Smooth muscle cell (in vitro differentiated cells): ENCODE results near the gene ATAD3A. TPM values are rescaled to one million over a fixed set of nuclear protein-coding genes. Genes with fewer than 3 reads are reported as not detected.

ENCODE experiments used
- DNase-seq: peaks from one replicate; lab custom pipeline; 2025; ENCODE audit not compliant: unreplicated experiment; lab: John Stamatoyannopoulos, UW
- H2AFZ ChIP-seq: fragments of 200-600 bp; sonication (generic); 2 replicates; pipeline ENCODE4 v1.6.0; 2016; ENCODE audit warnings: antibody characterized with exemption, low read depth, mild to moderate bottlenecking
- H3F3A ChIP-seq: fragments of 200-600 bp; sonication (generic); 2 replicates; pipeline ENCODE4 v1.6.0; 2017; ENCODE audit warnings: antibody characterized with exemption, low read depth
- H3K27ac ChIP-seq: fragments of 200-600 bp; sonication (generic); 2 replicates; pipeline ENCODE4 v1.5.1; 2016; ENCODE audit warnings: low read depth, mild to moderate bottlenecking
- H3K27me3 ChIP-seq: fragments of 200-600 bp; sonication (generic); 2 replicates; pipeline ENCODE4 v1.6.1; 2016; ENCODE audit warnings: low read depth, mild to moderate bottlenecking
- H3K36me3 ChIP-seq: fragments of 200-600 bp; sonication (generic); 2 replicates; pipeline ENCODE4 v1.5.1; 2016; ENCODE audit warnings: low read depth
- H3K4me1 ChIP-seq: fragments of 200-600 bp; sonication (generic); 2 replicates; pipeline ENCODE4 v1.5.1; 2016; ENCODE audit warnings: low read depth
- H3K4me2 ChIP-seq: fragments of 200-600 bp; sonication (generic); 2 replicates; pipeline ENCODE4 v1.6.0; 2016; ENCODE audit warnings: mild to moderate bottlenecking
- H3K4me3 ChIP-seq: fragments of 200-600 bp; sonication (generic); 2 replicates; pipeline ENCODE4 v1.5.1; 2016; ENCODE audit warnings: mild to moderate bottlenecking
- H3K79me2 ChIP-seq: fragments of 200-600 bp; sonication (generic); 2 replicates; pipeline ENCODE4 v1.6.0; 2016; ENCODE audit warnings: low read depth, mild to moderate bottlenecking
- H3K9ac ChIP-seq: fragments of 200-600 bp; sonication (generic); 2 replicates; pipeline ENCODE4 v1.6.0; 2016; ENCODE audit warnings: low read depth
- H3K9me3 ChIP-seq: fragments of 200-600 bp; sonication (generic); replicated peaks from 2 replicates; pipeline ENCODE4 v1.5.1; 2016; ENCODE audit warnings: low read depth
- H4K20me1 ChIP-seq: fragments of 200-600 bp; sonication (generic); 2 replicates; pipeline ENCODE4 v1.6.0; 2016; ENCODE audit warnings: low read depth
- WGBS: methylation state at CpG from one replicate; pipeline ENCODE4 v1.1.7; 2016; ENCODE audit warnings: low lambda C conversion rate; 5-methylcytosine and 5-hydroxymethylcytosine counted together
- polyA plus RNA-seq: library from polyadenylated mRNA; unstranded; fragments of >200 nt; fragmentation: Nextera tagmentation; extraction: Ambion mirVana; gene quantifications from 2 replicates; pipeline ENCODE4 v1.2.1, GENCODE V29; 2016
- total RNA-seq: library from RNA; depleted of rRNA; stranded (reverse); fragments of >200 nt; gene quantifications from 2 replicates; pipeline ENCODE4 v1.2.3, GENCODE V29; 2014
- TF ChIP-seq, protein P1 (sequence below): fragments of 200-600 bp; sonication (generic); IDR thresholded peaks from 2 replicates; pipeline ENCODE4 v1.5.1; 2017; ENCODE audit warnings: borderline replicate concordance, mild to moderate bottlenecking, antibody characterized with exemption; ENCODE audit not compliant: insufficient read depth, poor library complexity, severe bottlenecking

Gene ATAD3A
- total and polyA plus RNA-seq, 2 experiments from 2014 or later, result 14.3 to 58.0 TPM

DNA sequence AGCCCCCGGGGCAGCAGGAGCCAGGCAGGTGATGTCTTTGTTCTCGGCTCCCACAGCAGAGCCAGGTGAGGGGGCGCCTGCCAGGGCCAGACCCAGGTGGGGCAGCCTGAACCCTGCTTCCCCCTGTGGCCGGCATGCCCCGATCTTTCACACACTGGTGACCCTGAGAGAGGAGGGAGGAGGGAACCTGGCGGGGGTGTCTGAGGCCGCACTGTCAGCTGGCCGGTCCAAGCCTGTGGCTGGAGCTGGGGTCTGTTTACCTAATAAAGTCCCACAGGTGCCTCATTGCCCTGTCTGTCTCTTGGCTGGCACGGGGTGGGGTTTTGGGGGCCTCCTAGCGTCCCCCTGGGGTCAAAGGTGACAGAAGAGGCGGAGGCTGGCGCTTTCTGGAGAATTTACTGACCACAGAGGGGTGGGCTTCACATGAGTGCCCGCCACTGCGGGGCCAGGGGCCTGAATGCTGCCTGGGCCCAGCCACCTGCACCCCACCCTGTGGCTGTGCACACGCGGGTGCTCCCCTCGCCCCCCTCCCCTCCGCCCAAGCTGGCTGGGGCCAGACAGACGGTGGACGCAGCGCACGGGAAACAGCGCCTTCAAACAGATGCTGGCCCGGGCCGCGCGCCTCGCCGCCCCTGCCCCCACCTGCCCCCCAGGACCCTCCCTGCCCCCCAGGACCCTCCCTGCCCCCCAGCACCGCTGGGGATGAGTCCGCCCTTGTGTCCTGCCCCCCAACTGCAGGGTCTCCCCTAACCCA is 22.6 kb downstream of the ATAD3A start:
- Histone ChIP-seq H3K4me2 (no peak overlapping the region), H3K4me1 (peaks cover 7% of the 10 kb centered on the region), H3K27ac (no peak overlapping the region), H2AFZ (no peak overlapping the region), H3K9me3 (no peaks in the 10 kb centered on the region), H3K9ac (no peak overlapping the region), H3K79me2 (peaks cover 3% of the 10 kb centered on the region), H4K20me1 (peaks cover 7% of the 10 kb centered on the region), H3F3A (no peaks in the 10 kb centered on the region), H3K36me3 (no peaks in the 10 kb centered on the region), H3K4me3 (no peak overlapping the region), H3K27me3 (no peaks in the 10 kb centered on the region)
- no peak for DNase-seq
- TF ChIP-seq, protein P1, sequence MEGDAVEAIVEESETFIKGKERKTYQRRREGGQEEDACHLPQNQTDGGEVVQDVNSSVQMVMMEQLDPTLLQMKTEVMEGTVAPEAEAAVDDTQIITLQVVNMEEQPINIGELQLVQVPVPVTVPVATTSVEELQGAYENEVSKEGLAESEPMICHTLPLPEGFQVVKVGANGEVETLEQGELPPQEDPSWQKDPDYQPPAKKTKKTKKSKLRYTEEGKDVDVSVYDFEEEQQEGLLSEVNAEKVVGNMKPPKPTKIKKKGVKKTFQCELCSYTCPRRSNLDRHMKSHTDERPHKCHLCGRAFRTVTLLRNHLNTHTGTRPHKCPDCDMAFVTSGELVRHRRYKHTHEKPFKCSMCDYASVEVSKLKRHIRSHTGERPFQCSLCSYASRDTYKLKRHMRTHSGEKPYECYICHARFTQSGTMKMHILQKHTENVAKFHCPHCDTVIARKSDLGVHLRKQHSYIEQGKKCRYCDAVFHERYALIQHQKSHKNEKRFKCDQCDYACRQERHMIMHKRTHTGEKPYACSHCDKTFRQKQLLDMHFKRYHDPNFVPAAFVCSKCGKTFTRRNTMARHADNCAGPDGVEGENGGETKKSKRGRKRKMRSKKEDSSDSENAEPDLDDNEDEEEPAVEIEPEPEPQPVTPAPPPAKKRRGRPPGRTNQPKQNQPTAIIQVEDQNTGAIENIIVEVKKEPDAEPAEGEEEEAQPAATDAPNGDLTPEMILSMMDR, result no peak
- 95% methylated on average over 10 of the region's 31 CpGs for WGBS

- Histone ChIP-seq H3K79me2 (peaks cover 3% of the 10 kb centered on the region), H2AFZ (no peak overlapping the region), H3K4me3 (no peak overlapping the region), H3K27ac (no peak overlapping the region), H3K4me1 (peaks cover 7% of the 10 kb centered on the region), H3F3A (no peaks in the 10 kb centered on the region), H3K9ac (no peak overlapping the region), H4K20me1 (peaks cover 7% of the 10 kb centered on the region), H3K27me3 (no peaks in the 10 kb centered on the region), H3K36me3 (no peaks in the 10 kb centered on the region), H3K4me2 (no peak overlapping the region), H3K9me3 (no peaks in the 10 kb centered on the region)
- TF ChIP-seq, protein P1, result no peak
- no peak for DNase-seq
- 96% methylated on average over 52 of the region's 66 CpGs for WGBS
Observed at GRCh38 chr1:1535201-1536018, 23.4 kb downstream of the ATAD3A start.

- H3K36me3 ChIP-seq, result no peaks in the 10 kb centered on the region
- H4K20me1 ChIP-seq, result peaks cover 7% of the 10 kb centered on the region
- peaks cover 7% of the 10 kb centered on the region for H3K4me1 ChIP-seq
- TF ChIP-seq, protein P1, result no peak
- peaks cover 3% of the 10 kb centered on the region for H3K79me2 ChIP-seq
- no peak overlapping the region for H3K4me3 ChIP-seq
- no peaks in the 10 kb centered on the region for H3K9me3 ChIP-seq
- H3K4me2 ChIP-seq, result no peak overlapping the region
- H3K9ac ChIP-seq, result no peak overlapping the region
- no peaks in the 10 kb centered on the region for H3K27me3 ChIP-seq
- H3F3A ChIP-seq, result no peaks in the 10 kb centered on the region
- no peak overlapping the region for H3K27ac ChIP-seq
- H2AFZ ChIP-seq, result no peak overlapping the region
- no peak for DNase-seq
- 93% methylated on average over 42 of the region's 48 CpGs for WGBS
Observed at GRCh38 chr1:1536019-1536937, 24.3 kb downstream of the ATAD3A start.
